ENCODE data around the gene DAND5. TPM values are rescaled to one million over a fixed set of nuclear protein-coding genes. Genes with fewer than 3 reads are reported as not detected.
"Not testable (repeated sequence)": the region's sequence is repeated elsewhere in the genome, so short reads cannot be mapped to it uniquely, and the experiment has no call there.

DAND5 gene
- total RNA-seq, 1 experiment from 2014 or later, result not detected

GRCh38 chr19:12953138-12953798, 16.1 kb upstream of the DAND5 start:
- CTCF ChIA-PET, result interaction anchor here (0.6 to 6.1 kb wide), 4 partner anchors 12 to 198 kb away, joined by 3 to 39 read pairs (median 3); partner anchors contain the start of gene RTBDN
- no peak for DNase-seq (ENCODE audit: unreplicated experiment)
- H3K4me3 Mint-ChIP-seq (ENCODE audit: unreplicated experiment), result no peak overlapping the region
- BruUV-seq (replicated peaks), result TSS peak; percentile 89
- intact Hi-C loops (cut with micrococcal nuclease), result no loop called here
- TF ChIP-seq, protein P1, sequence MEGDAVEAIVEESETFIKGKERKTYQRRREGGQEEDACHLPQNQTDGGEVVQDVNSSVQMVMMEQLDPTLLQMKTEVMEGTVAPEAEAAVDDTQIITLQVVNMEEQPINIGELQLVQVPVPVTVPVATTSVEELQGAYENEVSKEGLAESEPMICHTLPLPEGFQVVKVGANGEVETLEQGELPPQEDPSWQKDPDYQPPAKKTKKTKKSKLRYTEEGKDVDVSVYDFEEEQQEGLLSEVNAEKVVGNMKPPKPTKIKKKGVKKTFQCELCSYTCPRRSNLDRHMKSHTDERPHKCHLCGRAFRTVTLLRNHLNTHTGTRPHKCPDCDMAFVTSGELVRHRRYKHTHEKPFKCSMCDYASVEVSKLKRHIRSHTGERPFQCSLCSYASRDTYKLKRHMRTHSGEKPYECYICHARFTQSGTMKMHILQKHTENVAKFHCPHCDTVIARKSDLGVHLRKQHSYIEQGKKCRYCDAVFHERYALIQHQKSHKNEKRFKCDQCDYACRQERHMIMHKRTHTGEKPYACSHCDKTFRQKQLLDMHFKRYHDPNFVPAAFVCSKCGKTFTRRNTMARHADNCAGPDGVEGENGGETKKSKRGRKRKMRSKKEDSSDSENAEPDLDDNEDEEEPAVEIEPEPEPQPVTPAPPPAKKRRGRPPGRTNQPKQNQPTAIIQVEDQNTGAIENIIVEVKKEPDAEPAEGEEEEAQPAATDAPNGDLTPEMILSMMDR (IDR thresholded peaks at IDR 0.05; ENCODE audit: unreplicated experiment), result no peak
- H3K27me3 Mint-ChIP-seq (ENCODE audit: insufficient read depth, unreplicated experiment), result no peaks in the 10 kb centered on the region
- peaks cover 60% of the 10 kb centered on the region for H3K36me3 Mint-ChIP-seq (ENCODE audit: insufficient read depth, unreplicated experiment)
- H3K27ac Mint-ChIP-seq (ENCODE audit: low read depth, unreplicated experiment), result no peak overlapping the region
- no peaks in the 10 kb centered on the region for H3K9me3 Mint-ChIP-seq (ENCODE audit: unreplicated experiment)
- H3K4me1 Mint-ChIP-seq (ENCODE audit: insufficient read depth, unreplicated experiment), result peaks cover 29% of the 10 kb centered on the region
- POLR2A ChIA-PET, result interaction anchor here (0.6 to 3.6 kb wide), 4 partner anchors 7 to 35 kb away, joined by 5 to 51 read pairs (median 6); partner anchors contain the start of gene RAD23A

DNA sequence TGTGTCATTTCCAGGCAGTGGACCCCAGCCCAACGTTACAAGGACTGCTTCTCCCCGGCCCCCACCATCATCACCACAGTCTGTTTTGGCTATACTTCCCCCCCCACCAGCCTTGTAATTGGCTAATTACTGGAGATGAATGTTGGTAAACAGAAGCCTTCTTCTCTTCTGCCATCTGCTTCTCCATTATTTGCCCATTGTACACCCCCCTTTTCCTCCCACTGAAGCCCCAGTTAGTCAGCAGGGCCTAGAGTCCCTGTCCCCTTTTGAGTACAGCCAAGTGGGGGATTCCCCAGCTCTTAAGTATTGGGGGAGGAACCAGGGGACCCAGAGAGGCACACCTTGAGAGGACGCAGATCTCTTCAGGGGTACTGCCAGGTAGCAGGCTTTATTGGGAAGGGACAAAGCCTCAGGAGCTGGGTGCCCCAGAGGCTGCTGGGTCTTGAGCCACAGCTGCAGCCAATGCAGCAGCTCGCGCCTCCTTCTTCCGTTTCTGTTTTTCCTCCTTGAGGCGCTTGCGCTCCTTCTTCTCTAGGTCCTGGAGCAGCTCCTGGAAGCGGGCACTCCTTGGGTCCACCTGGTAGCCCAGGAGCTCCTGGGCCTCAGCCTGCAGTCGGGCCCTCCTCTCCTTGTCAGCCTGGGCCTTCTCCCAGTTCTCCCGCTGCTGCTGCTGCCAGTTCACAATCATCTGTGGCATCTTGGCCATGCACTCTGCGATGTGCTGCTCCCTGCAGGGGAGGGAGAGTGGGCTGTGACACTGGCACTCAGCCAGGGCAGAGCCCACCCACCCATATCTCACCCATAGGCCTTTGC, 15.4 kb upstream of the DAND5 start:
- no peak overlapping the region for H3K4me3 Mint-ChIP-seq (ENCODE audit: unreplicated experiment)
- intact Hi-C loops (cut with micrococcal nuclease), result no loop called here
- ChIA-PET POLR2A (interaction anchor here (0.6 to 3.6 kb wide), 13 partner anchors 8 to 198 kb away, joined by 3 to 51 read pairs (median 4); partner anchors contain the start of genes FARSA, GCDH, NACC1 and RAD23A), CTCF (interaction anchor here (0.6 to 6.1 kb wide), 3 partner anchors 11 to 329 kb away, joined by 3 to 39 read pairs (median 3); no protein-coding TSS in a partner anchor)
- BruUV-seq (replicated peaks), result no TSS peak
- DNase-seq (ENCODE audit: unreplicated experiment), result no peak
- H3K4me1 Mint-ChIP-seq (ENCODE audit: insufficient read depth, unreplicated experiment), result peaks cover 29% of the 10 kb centered on the region
- H3K9me3 Mint-ChIP-seq (ENCODE audit: unreplicated experiment), result no peaks in the 10 kb centered on the region
- H3K27me3 Mint-ChIP-seq (ENCODE audit: insufficient read depth, unreplicated experiment), result no peaks in the 10 kb centered on the region
- TF ChIP-seq, protein P1 (IDR thresholded peaks at IDR 0.05; ENCODE audit: unreplicated experiment), result no peak
- H3K36me3 Mint-ChIP-seq (ENCODE audit: insufficient read depth, unreplicated experiment), result peaks cover 55% of the 10 kb centered on the region
- H3K27ac Mint-ChIP-seq (ENCODE audit: low read depth, unreplicated experiment), result peak overlapping the region; percentile 36

- H3K9me3 Mint-ChIP-seq (ENCODE audit: unreplicated experiment), result no peaks in the 10 kb centered on the region
- intact Hi-C loops (cut with micrococcal nuclease), result no loop called here
- no peaks in the 10 kb centered on the region for H3K27me3 Mint-ChIP-seq (ENCODE audit: insufficient read depth, unreplicated experiment)
- TF ChIP-seq, protein P1 (IDR thresholded peaks at IDR 0.05; ENCODE audit: unreplicated experiment), result no peak
- ChIA-PET CTCF (interaction anchor here (0.7 to 6.1 kb wide), 2 partner anchors 11 to 328 kb away, joined by 3 to 39 read pairs; no protein-coding TSS in a partner anchor), POLR2A (interaction anchor here (0.8 to 3.6 kb wide), 10 partner anchors 9 to 198 kb away, joined by 3 to 51 read pairs (median 4); partner anchors contain the start of genes FARSA, GCDH and RAD23A)
- peaks cover 49% of the 10 kb centered on the region for H3K36me3 Mint-ChIP-seq (ENCODE audit: insufficient read depth, unreplicated experiment)
- peaks cover 29% of the 10 kb centered on the region for H3K4me1 Mint-ChIP-seq (ENCODE audit: insufficient read depth, unreplicated experiment)
- H3K27ac Mint-ChIP-seq (ENCODE audit: low read depth, unreplicated experiment), result peak overlapping the region; percentile 36
- no peak for DNase-seq (ENCODE audit: unreplicated experiment)
- BruUV-seq (replicated peaks), result no TSS peak
- peak overlapping the region; percentile 83 for H3K4me3 Mint-ChIP-seq (ENCODE audit: unreplicated experiment)
Measured at GRCh38 chr19:12954612-12954962, 14.8 kb upstream of the DAND5 start.

GRCh38 chr19:12955575-12955974, 13.8 kb upstream of the DAND5 start:
- BruUV-seq (replicated peaks); H3K27me3 Mint-ChIP-seq (ENCODE audit: insufficient read depth, unreplicated experiment); intact Hi-C loops (cut with micrococcal nuclease); DNase-seq (ENCODE audit: unreplicated experiment); H3K9me3 Mint-ChIP-seq (ENCODE audit: unreplicated experiment): not testable (repeated sequence)
- peak overlapping the region; percentile 89 for H3K27ac Mint-ChIP-seq (ENCODE audit: low read depth, unreplicated experiment)
- CTCF ChIA-PET, result interaction anchor here (0.6 to 6.1 kb wide), 4 partner anchors 10 to 475 kb away, joined by 3 to 39 read pairs (median 3); no protein-coding TSS in a partner anchor
- H3K36me3 Mint-ChIP-seq (ENCODE audit: insufficient read depth, unreplicated experiment), result peaks cover 39% of the 10 kb centered on the region
- POLR2A ChIA-PET, result interaction anchor here (0.7 to 3.6 kb wide), 11 partner anchors 8 to 885 kb away, joined by 3 to 51 read pairs (median 4); partner anchors contain the start of genes FARSA, GCDH, JUNB and RAD23A
- peak overlapping the region; percentile 83 for H3K4me3 Mint-ChIP-seq (ENCODE audit: unreplicated experiment)
- H3K4me1 Mint-ChIP-seq (ENCODE audit: insufficient read depth, unreplicated experiment), result peaks cover 23% of the 10 kb centered on the region

All from MCF 10A (cell line).